C1 segment of cervical spinal cord (tissue), 14 donors: ENCODE measurements around the gene CDC7.

Source experiments
- DNase-seq, 14 donors: peaks; one replicate each; lab custom pipeline; 2025; lab: John Stamatoyannopoulos, UW

CDC7 gene

GRCh38 chr1:91548376-91549040, 47.9 kb downstream of the CDC7 start:
- no peak for DNase-seq

GRCh38 chr1:91549041-91549735, 48.5 kb downstream of the CDC7 start:
- DNase-seq: no peak

GRCh38 chr1:91550961-91551360, 50.3 kb downstream of the CDC7 start:
- no peak for DNase-seq

- DNase-seq: no peak
Measured at GRCh38 chr1:91552091-91552490, 51.4 kb downstream of the CDC7 start.

GRCh38 chr1:91552596-91552995, 51.9 kb downstream of the CDC7 start:
- no peak for DNase-seq

GRCh38 chr1:91553177-91553591, 52.5 kb downstream of the CDC7 start:
- DNase-seq: peak in 9 of 14 donors; percentile 5 to 82 (median 25)

GRCh38 chr1:91555074-91555730, 54.6 kb downstream of the CDC7 start:
- no peak for DNase-seq

GRCh38 chr1:91555821-91556531, 55.3 kb downstream of the CDC7 start:
- no peak for DNase-seq

GRCh38 chr1:91556556-91556955, 55.9 kb downstream of the CDC7 start:
- no peak for DNase-seq

GRCh38 chr1:91557039-91557690, 56.5 kb downstream of the CDC7 start:
- DNase-seq: no peak

- no peak for DNase-seq
Measured at GRCh38 chr1:91557826-91558225, 57.2 kb downstream of the CDC7 start.

- DNase-seq: no peak
Measured at GRCh38 chr1:91559046-91559750, 58.5 kb downstream of the CDC7 start.

- no peak for DNase-seq
Measured at GRCh38 chr1:91559838-91560565, 59.4 kb downstream of the CDC7 start.

GRCh38 chr1:91564888-91565701, 64.4 kb downstream of the CDC7 start:
- no peak for DNase-seq

GRCh38 chr1:91567583-91567982, 66.9 kb downstream of the CDC7 start:
- DNase-seq: no peak

GRCh38 chr1:91568261-91568660, 67.6 kb downstream of the CDC7 start:
- no peak for DNase-seq

GRCh38 chr1:91569411-91570119, 68.9 kb downstream of the CDC7 start:
- DNase-seq: no peak

GRCh38 chr1:91570120-91570448, 69.4 kb downstream of the CDC7 start:
- DNase-seq: no peak

GRCh38 chr1:91572044-91572443, 71.4 kb downstream of the CDC7 start:
- DNase-seq: no peak
